HG03045 (cell line): ENCODE measurements around the gene PEX1.
"Not testable (repeated sequence)": the region's sequence is repeated elsewhere in the genome, so short reads cannot be mapped to it uniquely, and the experiment has no call there.

Source experiments
- ATAC-seq: cut with Tn5 transposase; IDR thresholded peaks from one replicate; pipeline ENCODE4 v1.9.1; 2021; ENCODE audit warnings: mild to moderate bottlenecking, moderate library complexity; ENCODE audit not compliant: unreplicated experiment

PEX1 gene

DNA sequence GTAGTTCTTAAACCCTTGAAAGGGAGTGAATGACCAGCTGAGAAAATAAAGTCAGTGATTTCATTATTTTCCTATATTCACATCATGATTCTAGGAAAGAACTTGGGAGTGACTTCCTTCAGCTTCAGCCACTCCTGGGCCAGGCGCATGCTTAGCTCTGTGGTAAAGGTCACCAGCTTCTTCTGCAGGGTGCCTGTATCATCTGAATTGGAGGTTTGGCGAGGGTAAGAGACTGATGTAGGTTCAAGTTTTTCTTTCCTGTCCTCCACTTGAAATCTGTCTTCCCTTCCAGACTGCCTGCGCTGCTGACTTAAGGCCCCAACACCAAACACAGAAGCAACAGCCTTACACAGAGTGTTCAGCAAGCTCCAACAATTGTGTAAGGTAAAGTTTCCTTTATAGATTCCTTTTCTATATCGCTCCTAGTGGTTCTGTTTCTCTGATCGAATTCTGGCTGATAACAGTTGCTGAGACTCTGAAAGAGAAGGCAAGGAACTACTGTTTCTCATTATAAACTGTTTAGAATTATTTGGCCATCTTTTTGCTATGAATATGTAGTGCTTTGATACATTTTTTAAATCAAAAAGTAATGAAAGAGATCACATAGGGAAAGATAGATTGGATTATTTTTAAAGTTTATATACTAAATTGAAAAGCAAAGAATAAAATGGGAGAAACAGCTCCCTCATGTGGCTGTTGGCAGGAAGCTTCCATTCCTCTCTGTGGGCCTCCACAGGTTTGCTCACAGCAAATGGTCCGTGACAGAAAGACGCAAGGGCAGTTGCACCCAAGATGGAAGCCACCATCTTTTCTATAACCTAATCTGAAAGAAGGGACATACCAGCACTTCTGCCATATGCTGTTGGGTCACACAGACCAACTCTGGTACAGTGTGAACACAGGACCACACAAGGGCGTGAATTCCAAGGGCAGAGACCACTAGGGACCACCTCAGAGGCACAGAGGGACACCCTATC lies 67.0 kb downstream of the PEX1 start:
- ATAC-seq: peak; percentile 56

DNA sequence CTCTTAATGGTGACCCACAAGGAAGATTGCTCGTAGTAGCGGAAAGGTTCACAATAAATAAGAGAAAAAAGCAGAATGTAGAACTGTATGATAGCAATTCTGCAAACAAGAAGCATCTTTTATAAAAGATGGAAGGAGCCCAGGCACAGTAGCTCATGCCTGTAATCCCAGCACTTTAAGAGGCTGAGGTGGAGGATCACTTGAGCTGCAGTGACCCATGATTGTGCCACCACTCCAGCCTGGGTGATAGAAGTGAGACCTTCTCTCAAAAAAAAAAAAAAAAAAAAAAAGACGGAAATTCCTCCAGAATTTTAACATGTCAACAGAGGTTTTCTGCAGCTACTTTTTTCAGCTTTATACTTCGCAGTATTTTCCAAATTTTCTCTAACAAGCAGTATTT lies 67.8 kb downstream of the PEX1 start:
- no peak for ATAC-seq

DNA sequence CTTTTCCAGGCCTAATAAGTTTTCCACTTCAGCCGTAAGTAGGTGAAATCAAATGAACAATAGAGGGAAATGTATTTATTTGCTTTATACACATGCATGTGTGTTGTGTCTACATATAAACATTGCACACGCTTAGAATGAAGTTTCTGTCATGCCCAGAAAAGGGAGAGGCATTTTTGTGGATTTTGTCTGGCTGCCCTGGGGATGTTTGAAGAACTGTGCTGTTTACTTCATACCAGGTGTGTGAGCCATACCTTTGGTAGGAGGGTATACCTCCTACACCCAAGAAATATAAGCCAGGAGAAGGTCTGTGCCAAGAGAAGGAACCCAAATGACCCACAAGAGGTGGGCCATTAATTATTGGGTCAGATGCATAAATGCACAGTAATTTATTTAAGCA lies 68.2 kb downstream of the PEX1 start:
- no peak for ATAC-seq

DNA sequence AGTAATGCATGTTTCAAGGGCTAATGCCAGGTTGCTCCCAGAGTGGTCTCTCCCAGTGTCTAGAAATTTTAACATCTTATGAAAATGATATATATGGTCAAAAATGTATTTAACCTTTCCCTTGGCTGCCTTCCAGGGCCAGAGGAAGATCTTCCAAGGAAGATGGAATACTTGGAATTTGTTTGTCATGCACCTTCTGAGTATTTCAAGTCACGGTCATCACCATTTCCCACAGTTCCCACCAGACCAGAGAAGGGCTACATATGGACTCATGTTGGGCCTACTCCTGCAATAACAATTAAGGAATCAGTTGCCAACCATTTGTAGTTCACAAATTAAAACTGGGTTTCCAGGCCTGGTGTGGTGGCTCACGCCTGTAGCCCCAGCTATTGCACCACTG lies 72.1 kb downstream of the PEX1 start:
- ATAC-seq: no peak

DNA sequence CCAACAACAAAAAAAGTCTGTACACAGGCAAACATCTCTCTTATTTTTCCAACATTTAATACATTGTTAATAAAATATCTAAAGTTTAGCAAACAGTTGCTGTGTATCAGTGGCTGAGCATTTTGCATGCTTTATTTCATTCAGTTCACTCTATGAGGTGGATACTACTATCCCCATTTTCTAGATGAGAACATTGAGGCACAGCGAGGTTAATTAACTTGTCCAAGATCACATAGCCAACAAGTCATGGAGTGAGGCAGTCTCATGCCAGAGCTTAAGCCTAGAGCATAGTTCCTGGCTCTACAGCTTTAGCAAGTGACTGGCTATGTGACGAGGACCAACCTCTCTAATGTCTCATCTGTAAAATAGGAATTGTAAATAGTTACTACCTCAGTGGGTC lies 76.7 kb downstream of the PEX1 start:
- no peak for ATAC-seq

DNA sequence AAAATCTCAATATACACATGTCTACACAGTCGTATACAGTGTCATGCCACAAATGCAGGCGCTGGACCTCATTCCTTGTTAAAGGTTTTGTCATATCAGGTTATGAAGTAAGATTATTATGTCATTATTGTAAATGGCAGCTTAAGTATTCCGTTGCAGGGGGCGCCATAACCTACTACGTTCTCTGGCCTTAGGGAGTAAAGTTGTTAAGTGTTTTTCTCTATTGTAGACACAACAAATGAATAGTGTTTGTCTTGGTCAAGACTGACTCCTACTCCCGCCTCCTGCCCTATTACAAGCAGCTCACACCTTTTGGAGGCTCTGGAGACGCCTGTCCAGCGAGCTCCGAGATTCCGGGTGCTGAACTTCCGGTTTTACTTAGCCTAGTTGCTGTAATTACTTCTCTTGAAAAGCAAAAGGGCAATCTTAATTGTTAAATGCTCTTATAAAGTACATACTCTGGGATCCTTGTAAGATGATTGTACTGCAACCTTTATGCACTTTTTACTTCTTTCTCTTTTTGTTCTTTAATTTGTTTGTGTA lies 80.0 kb downstream of the PEX1 start:
- peak; percentile 39 for ATAC-seq

DNA sequence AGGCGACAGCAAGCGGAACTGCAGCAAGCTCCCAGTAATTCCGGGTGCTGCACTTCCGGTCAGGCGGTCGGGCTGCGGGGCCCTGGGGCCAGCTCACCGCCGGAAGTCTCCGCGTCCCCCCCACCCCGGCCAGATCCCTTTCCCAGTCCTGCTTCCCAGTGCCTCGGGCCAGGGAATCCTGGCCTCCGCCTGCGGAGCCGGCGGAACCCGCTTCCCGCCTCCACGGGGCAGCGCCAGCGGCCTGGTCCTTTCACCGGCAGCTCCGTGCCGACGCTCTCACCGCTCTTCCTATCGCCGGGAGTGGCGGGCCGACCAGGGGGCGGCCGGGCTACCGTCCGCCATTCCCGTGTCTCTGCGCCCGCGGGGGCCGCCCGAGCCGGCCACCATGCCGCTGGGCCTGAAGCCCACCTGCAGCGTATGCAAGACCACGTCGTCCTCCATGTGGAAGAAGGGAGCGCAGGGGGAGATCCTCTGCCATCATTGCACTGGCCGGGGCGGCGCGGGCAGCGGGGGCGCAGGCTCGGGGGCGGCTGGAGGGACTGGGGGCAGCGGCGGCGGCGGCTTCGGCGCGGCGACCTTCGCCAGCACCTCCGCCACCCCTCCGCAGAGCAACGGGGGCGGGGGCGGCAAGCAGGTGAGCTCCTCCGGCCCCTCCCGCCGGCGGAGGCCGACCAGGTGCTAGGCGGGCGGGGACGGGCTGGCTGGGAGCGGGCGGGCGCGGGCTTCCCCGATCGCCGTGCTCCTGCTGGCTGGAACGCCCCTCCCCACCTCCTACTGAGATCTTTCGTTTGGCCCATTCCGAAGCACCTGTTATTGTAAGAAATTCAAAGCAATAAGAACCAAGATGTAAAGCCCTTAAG lies 80.7 kb downstream of the PEX1 start, which contains the start of gene GATAD1:
GATAD1 (plus strand) TSS at position 138 of the 860 bp plus-strand sequence; CDS start at position 386, 248 bp downstream.
- ATAC-seq: peak; percentile 90

DNA sequence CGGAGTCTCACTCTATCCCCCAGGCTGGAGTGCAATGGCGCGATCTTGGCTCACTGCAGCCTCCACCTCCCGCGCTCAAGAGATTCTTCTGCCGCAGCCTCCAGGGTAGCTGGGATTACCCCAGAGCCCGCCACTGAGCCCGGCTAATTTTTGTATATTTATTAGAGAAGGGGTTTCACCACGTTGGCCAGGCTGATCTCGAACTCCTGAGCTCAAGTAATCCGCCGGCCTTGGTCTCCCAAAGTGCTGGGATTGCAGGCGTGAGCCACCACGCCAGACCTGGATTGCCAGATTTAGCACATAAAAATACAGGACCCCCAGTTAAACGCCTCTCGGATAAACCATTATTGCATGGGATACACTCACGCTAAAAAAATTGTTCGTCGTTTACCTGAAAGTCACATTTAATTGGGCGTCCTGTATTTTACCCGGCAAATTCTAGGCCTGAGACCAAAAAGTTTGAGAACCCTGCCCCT lies 81.4 kb downstream of the PEX1 start:
- no peak for ATAC-seq

DNA sequence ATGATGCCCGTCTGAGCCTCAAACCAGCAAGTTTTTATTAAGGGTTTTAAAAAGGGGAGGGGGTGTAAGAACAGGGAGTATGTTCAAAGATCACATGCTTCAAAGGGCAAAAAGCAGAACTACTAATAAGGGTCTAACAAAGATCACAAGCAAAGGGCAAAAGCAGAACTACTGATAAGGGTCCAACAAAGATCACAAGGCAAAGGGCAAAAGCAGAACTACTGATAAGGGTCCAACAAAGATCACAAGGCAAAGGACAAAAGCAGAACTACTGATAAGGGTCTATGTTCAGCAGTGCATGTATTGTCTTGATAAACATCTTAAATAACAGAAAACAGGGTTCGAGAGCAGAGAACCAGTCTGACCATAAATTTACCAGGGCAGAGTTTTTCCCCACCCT lies 85.6 kb downstream of the PEX1 start:
- not testable (repeated sequence) for ATAC-seq

DNA sequence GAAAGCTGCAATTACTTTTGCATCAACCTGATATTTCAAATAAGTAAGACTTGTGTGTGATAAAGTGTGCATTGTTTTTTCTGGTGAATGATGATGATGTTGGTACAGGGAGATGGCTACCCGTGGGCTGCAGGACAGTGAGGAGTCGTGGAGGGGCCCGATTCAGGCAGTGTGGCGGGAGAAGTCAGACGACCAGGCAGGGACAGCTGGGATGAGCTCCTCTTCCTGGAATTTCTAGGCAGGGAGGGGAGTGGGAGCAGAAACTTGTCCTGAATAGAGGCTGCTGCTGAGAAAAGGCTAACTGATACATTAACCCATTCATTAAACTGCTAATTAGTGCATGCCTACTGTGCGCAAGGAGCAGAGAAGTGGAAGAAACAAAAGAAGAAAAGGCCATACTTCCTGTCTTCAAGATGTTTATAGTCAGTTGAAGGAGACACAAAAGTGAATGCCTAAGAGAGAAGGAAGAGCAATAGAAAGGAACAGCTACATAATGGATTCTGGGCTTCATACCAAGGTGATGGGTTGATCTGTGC lies 90.3 kb downstream of the PEX1 start:
- ATAC-seq: no peak
